Thymus (tissue), 11 donors: Measurements from ENCODE around the gene CSTPP1. TPM values are rescaled to one million over a fixed set of nuclear protein-coding genes. Genes with fewer than 3 reads are reported as not detected.
"Not testable (repeated sequence)": the region's sequence is repeated elsewhere in the genome, so short reads cannot be mapped to it uniquely, and the experiment has no call there.

ENCODE experiments used
- DNase-seq, 9 donors: peaks; one replicate each; pipeline ENCODE4 v3.0.0-alpha.2; 2013; ENCODE audit warnings: low spot score in 9 of 9, low read depth in 6 of 9, missing footprints in 1 of 9
- H3K27ac ChIP-seq, 2 donors: one replicate each; pipeline ENCODE4 v1.5.1; 2013; ENCODE audit warnings: control low read depth in 1 of 2, low read depth in 1 of 2, low read length in 1 of 2, mild to moderate bottlenecking in 1 of 2, moderate library complexity in 1 of 2
- H3K27me3 ChIP-seq, 2 donors: one replicate each; pipeline ENCODE4 v1.5.1; 2013; ENCODE audit warnings: low read length in 1 of 2; ENCODE audit not compliant: control insufficient read depth in 2 of 2, insufficient read depth in 1 of 2
- H3K36me3 ChIP-seq, 2 donors: one replicate each; pipeline ENCODE4 v1.5.1; 2013; ENCODE audit warnings: low read length in 1 of 2, mild to moderate bottlenecking in 1 of 2, moderate library complexity in 1 of 2; ENCODE audit not compliant: control insufficient read depth in 2 of 2, insufficient read depth in 2 of 2
- H3K4me1 ChIP-seq, 2 donors: one replicate each; pipeline ENCODE4 v1.5.1; 2013; ENCODE audit warnings: low read length in 2 of 2; ENCODE audit not compliant: control insufficient read depth in 2 of 2, insufficient read depth in 2 of 2
- H3K4me3 ChIP-seq, 2 donors: one replicate each; pipeline ENCODE4 v1.5.1; 2013; ENCODE audit warnings: low read length in 2 of 2, control low read depth in 1 of 2, mild to moderate bottlenecking in 1 of 2
- H3K9me3 ChIP-seq, 2 donors: one replicate each; pipeline ENCODE4 v1.5.1; 2013; ENCODE audit warnings: low read length in 1 of 2, mild to moderate bottlenecking in 1 of 2; ENCODE audit not compliant: control insufficient read depth in 2 of 2, insufficient read depth in 1 of 2
- WGBS: extraction: QIAGEN DNeasy Blood & Tissue Kit; methylation state at CpG from one replicate; pipeline ENCODE4 v1.1.7; 2013; 5-methylcytosine and 5-hydroxymethylcytosine counted together
- polyA plus RNA-seq: library from polyadenylated mRNA; stranded (reverse); fragments of 200-250 nt; gene quantifications from one replicate; pipeline ENCODE4 v1.2.3, GENCODE V29; 2013
- total RNA-seq: library from RNA; stranded (reverse); fragments of 120-200 nt; gene quantifications from one replicate; pipeline ENCODE4 v1.2.4, GENCODE V29; 2013
- donor health status: healthy.

CSTPP1 gene
- total and polyA plus RNA-seq, 2 donors = 15.8 to 16.0 TPM

DNA sequence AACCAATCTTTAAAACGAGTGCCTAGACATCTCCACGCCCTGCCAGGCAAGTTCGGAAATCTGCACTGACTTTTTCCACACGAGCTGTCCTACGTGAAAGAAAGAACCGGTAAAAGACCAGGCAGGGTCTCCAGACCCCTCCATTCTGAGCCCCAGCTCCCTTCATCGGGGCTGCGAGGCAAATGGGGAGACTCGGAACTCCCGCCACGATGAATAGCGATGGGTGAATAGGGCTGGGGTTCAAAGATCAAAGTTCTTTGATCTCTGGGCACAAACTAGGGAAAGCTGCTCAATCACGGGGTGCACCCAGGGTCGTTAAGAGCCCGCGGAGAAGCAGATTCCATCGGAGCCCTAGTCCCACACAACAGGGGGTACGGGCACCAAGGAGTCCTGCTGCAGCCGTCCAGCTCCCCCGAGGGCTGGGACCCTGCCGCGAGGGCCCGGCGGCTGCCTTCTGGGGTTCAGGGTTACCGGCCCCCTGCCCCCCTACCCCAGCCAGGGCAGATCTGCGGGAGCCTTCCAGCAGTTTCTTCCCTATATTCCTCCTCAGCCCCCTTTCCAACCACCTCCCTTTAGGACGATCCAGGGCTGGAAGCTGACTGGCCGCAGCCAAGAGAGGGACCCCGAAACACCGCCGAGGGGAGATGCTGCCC, 19.3 kb upstream of the CSTPP1 start:
- peaks cover 0 to 3% of the 10 kb centered on the region in 2 donors for H3K9me3 ChIP-seq
- DNase-seq = no peak
- H3K27me3 ChIP-seq = peaks cover 54 to 74% of the 10 kb centered on the region in 2 donors
- peak overlapping the region; percentile 40 to 41 for H3K27ac ChIP-seq
- H3K4me3 ChIP-seq = peak overlapping the region; percentile 23 to 60
- no peaks in the 10 kb centered on the region for H3K36me3 ChIP-seq
- H3K4me1 ChIP-seq = peaks cover 8 to 45% of the 10 kb centered on the region in 2 donors
- WGBS = 2% methylated on average over 31 of the region's 31 CpGs

DNA sequence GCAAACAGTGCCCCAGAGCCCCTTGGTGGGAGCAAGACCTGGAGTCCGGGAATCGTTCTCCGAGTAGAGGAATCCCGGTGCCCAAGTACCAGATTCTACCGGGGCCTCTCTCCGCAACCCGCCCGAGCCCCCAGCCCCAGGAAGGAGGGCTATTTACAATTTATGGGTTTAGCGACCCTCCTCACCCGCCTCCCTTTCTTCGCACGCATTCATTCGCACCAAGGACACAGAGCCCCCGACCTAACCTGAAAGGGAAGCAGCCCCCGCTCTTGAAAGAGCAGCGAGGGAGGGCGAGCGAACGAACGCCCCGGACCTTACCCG, 18.8 kb upstream of the CSTPP1 start:
- WGBS = 4% methylated on average over 22 of the region's 22 CpGs
- Histone ChIP-seq H3K4me3 (peak overlapping the region; percentile 23 to 60), H3K27me3 (peaks cover 54 to 69% of the 10 kb centered on the region in 2 donors), H3K36me3 (no peaks in the 10 kb centered on the region), H3K27ac (peak overlapping the region in 1 of 2 donors; percentile 31), H3K4me1 (peaks cover 8 to 40% of the 10 kb centered on the region in 2 donors), H3K9me3 (peaks cover 0 to 3% of the 10 kb centered on the region in 2 donors)
- no peak for DNase-seq

DNA sequence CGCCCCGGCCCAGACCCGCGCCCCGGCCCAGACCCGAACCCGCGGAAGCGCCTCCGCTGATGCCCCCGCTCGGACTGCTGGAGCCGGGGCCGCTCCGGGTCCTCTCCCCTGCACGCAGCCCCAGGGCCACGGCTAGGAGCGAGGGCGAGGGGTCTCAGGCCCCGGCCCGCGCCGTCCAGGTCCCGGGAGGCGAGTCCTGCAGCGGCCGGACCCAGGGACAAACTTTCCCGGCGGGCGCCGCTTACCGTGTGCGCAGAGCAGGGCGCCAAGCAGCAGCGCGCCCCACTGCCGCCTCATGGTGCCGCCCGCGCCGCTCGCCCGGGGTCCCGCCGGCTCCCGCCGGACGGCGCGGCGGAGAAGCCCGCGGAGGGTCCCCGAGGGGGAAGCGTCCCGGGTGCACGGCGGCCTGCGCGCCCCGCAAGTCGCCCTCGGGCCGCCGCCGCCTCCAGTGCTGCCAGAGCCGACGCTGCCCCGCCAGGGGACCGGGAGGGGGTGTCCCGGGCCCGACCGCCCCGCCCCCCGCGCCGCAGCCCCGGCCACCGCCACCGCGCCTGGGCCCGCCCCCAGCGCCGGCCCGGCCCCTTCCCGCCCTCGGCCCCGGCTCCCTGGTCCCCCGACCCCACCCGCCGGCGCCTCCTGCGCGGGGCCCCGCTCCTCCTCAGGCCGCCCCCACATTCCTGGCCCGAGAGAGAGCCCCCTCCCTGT, 18.3 kb upstream of the CSTPP1 start, which contains the start of gene LRP4:
LRP4 (minus strand) TSS at position 468 of the 705 bp plus-strand sequence; CDS start at position 297, 171 bp downstream.
- Histone ChIP-seq H3K9me3 (peaks cover 0 to 3% of the 10 kb centered on the region in 2 donors), H3K27me3 (peaks cover 52 to 64% of the 10 kb centered on the region in 2 donors), H3K36me3 (no peaks in the 10 kb centered on the region), H3K27ac (peak within 1 kb of the TSS; percentile 40 to 41), H3K4me1 (peaks cover 8 to 35% of the 10 kb centered on the region in 2 donors), H3K4me3 (peak within 1 kb of the TSS; percentile 23 to 60)
- DNase-seq = peak in 1 of 9 donors; percentile 14
- under 1% methylated on average over 97 of the region's 97 CpGs for WGBS

DNA sequence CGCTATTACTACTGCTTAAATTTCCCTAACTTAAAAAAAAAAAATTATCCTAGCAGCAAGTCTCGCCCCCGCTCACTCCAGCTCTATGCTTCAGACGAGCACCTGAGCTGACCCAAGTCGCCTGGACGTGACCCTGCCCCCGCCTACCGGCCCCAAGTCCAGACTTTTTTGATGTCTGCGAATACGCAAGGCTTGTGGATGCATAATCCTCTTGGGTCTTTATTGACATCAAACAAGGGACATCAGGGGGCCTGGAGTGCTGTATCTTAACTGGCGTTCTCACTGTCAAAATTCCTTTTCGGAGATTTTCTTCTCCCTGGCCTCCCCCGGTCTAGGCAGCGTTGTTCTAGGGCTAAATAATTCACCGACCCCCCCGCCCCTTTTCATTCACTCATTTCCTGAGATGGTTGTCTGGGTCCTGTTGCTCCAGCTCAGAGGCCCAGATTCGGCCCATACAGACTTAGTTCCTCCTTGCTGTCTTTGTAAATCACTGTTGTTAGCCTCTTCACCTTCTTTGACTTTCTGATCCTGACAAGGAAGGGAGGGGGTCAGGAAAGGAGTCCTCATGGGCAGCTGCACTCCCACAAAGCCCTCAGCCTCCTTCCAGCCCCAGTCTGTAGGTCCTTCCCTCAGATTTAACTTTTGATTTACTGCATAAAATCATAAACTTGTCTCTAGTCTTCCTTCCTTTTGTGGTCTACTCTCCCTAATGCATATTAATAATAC, 17.6 kb upstream of the CSTPP1 start:
- no peak for DNase-seq
- Histone ChIP-seq H3K27me3 (peaks cover 50 to 57% of the 10 kb centered on the region in 2 donors), H3K27ac (no peak overlapping the region), H3K9me3 (peaks cover 0 to 3% of the 10 kb centered on the region in 2 donors), H3K36me3 (no peaks in the 10 kb centered on the region), H3K4me1 (peaks cover 8 to 32% of the 10 kb centered on the region in 2 donors), H3K4me3 (peak overlapping the region in 1 of 2 donors; percentile 60)
- 28% methylated on average over 17 of the region's 17 CpGs for WGBS

DNA sequence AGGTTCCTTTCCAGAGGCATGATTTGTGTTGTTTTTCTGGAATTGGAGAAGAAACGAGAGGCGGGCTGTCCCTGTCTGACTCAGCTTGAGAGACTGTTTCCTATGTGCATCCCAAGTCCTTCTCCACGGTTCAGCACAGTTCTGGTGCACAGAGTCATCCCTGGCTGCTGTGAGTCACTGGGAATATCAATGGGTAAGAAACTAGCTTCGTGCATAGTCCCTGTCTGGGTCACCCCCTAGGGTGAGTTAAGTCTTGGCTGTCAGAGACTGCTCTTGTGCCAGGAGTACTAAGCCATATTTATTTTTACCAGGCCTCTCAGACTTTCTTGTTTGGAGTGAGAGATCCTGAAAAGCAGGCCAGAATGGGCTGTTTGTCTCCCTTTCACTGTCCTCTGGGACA, 15.8 kb upstream of the CSTPP1 start:
- Histone ChIP-seq H3K9me3 (peaks cover 0 to 3% of the 10 kb centered on the region in 2 donors), H3K27ac (no peak overlapping the region), H3K27me3 (peaks cover 39% of the 10 kb centered on the region in 2 donors), H3K36me3 (no peaks in the 10 kb centered on the region), H3K4me1 (peaks cover 8 to 27% of the 10 kb centered on the region in 2 donors), H3K4me3 (no peak overlapping the region)
- no peak for DNase-seq
- WGBS = 91% methylated on average over 4 of the region's 4 CpGs

DNA sequence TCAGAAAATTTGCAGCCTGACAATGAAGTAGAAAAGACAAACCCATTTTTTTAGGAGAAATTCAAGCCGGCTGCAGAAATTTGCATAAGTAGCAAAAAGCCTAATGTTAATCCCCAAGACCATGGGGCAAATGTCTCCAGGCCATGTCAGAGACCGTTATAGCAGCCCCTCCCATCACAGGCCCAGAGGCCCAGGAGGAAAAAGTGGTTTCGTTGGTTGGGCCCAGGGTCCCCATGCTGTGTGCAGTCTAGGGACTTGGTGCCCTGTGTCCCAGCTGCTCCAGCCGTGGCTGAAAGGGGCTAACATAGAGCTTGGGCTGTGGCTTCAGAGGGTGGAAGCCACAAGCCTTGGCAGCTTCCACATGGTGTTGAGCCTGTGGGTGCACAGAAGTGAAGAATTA, 8.6 kb upstream of the CSTPP1 start:
- not testable (repeated sequence) for H3K27me3 ChIP-seq, DNase-seq, H3K27ac ChIP-seq, H3K4me3 ChIP-seq, H3K9me3 ChIP-seq, H3K36me3 ChIP-seq, H3K4me1 ChIP-seq
- 89% methylated on average over 4 of the region's 4 CpGs for WGBS

DNA sequence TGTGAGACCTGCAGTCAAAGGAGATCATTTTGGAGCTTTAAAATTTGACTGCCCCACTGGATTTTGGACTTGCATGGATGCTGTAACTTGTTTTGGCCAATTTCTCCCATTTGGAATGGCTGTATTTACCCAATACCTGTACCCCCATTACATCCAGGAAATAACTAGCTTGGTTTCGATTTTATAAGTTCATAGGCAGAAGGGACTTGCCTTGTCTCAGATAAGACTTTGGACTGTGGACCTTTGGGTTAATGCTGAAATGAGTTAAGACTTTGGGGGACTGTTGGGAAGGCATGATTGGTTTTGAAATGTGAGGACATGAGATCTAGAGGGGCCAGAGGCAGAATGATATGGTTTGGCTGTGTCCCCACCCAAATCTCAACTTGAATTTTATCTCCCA, 7.9 kb upstream of the CSTPP1 start:
- H3K27me3 ChIP-seq, H3K4me3 ChIP-seq, H3K36me3 ChIP-seq, H3K9me3 ChIP-seq, DNase-seq, H3K4me1 ChIP-seq, H3K27ac ChIP-seq: not testable (repeated sequence)
- WGBS = 92% methylated on average over 1 of the region's 1 CpG

DNA sequence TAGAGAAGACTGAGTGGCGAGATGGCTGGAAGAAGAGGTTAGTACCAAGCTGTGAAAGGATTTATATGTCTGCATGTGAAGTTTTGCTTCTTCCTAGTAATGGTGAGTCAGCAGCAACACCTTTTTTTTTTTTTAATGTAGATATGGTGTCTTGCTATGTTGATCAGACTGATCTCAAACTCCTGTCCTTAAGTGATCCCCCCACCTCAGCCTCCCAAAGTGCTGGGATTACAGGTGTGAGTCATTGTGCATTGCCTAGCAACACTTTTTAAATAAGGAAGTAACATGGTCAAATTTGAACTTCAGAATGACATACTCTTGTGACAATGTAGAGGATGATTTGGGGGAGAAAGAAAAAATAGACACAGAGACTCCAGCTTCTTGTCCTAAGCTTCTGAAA, 6.5 kb upstream of the CSTPP1 start:
- Histone ChIP-seq H3K4me3 (no peak overlapping the region), H3K27ac (no peak overlapping the region), H3K9me3 (no peaks in the 10 kb centered on the region), H3K36me3 (no peaks in the 10 kb centered on the region), H3K4me1 (no peaks in the 10 kb centered on the region), H3K27me3 (no peaks in the 10 kb centered on the region)
- DNase-seq = no peak
- 90% methylated on average over 1 of the region's 1 CpG for WGBS

DNA sequence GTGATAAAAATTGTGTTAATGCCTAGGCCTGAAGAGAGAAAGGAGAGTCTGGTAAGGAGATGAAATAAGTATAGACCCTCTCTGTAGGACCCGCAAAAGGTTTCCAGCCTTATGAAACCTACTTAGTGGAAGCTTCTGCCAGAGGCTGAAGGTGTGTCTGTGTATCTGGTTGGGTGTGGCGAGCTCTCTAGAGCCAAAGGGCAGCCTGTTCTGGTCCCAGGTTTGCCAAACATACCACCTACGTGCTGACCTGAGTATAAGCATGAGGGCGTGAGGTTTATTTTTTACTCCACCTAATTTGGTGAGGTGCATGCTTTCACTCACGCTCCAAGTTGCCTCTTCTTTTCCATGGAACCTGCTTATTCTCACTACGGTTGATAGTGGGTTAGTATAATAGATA, 5.6 kb downstream of the CSTPP1 start:
- no peak for DNase-seq
- no peaks in the 10 kb centered on the region for H3K9me3 ChIP-seq
- no peak overlapping the region for H3K27ac ChIP-seq
- WGBS = 98% methylated on average over 6 of the region's 6 CpGs
- H3K4me1 ChIP-seq = peaks cover 0 to 1% of the 10 kb centered on the region in 2 donors
- H3K36me3 ChIP-seq = no peaks in the 10 kb centered on the region
- H3K4me3 ChIP-seq = no peak overlapping the region
- no peaks in the 10 kb centered on the region for H3K27me3 ChIP-seq
